KOPT-K1 (cell line): ENCODE data around the gene CFTR.

Experiments used
- H3K27ac ChIP-seq: fragments of 200-600 bp; sonication (generic); 2 replicates; pipeline ENCODE4 v1.5.1; 2016; ENCODE audit warnings: antibody characterized with exemption, mild to moderate bottlenecking, low read depth, low read length; ENCODE audit not compliant: poor library complexity, severe bottlenecking
- H3K36me3 ChIP-seq: fragments of 200-600 bp; sonication (generic); 2 replicates; pipeline ENCODE4 v1.5.1; 2017; ENCODE audit warnings: antibody characterized with exemption, mild to moderate bottlenecking, low read length, moderate library complexity; ENCODE audit not compliant: insufficient read depth
- H3K9me3 ChIP-seq: fragments of 200-600 bp; sonication (generic); 2 replicates; pipeline ENCODE4 v1.5.1; 2017; ENCODE audit warnings: antibody characterized with exemption, low read length, mild to moderate bottlenecking; ENCODE audit not compliant: insufficient read depth, poor library complexity, severe bottlenecking

Gene CFTR

DNA sequence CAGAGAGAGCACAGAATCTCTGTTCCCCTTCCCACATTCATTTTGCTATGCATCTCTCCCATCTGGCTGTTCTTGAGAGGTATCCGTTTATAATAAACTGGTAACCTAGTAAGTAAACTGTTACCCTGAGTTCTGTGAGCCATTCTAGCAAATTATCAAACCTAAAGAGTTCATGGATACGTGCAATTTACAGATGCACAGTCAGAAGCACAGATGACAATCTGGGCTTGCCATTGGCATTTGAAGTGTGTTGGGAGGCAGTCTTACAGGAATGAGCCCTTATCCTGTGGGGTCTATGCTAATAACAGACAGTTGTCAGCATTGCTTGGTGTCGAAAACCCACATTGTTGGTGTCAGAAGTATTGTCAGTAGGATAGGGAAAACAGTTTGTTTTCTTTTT, 151.8 kb downstream of the CFTR start:
- Histone ChIP-seq H3K36me3 (peaks cover 95% of the 10 kb centered on the region), H3K27ac (no peak overlapping the region)

DNA sequence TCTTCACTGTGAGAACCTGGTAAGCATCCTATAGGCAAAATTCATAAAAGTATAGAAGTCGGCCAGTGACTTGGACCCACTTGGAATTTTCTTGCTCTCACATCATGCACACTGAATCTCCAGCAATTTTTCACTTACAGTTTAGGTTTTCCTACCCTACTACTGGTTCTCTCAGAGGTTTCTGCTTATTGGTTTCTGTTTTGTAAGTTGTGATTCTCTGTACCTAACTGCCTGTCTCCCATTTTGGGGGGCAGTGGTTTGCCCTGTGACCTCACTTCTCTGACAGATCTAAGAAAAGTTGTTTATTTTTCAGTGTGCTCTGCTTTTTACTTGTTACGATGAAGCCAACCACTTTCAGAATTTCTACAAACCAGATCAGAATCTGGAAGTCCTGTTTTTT, 158.1 kb downstream of the CFTR start:
- H3K27ac ChIP-seq = no peak overlapping the region
- H3K9me3 ChIP-seq = peaks cover 12% of the 10 kb centered on the region
- H3K36me3 ChIP-seq = peaks cover 90% of the 10 kb centered on the region

More for the DNA sequence above, 151.8 kb downstream of the CFTR start:
- H3K9me3 ChIP-seq = peaks cover 25% of the 10 kb centered on the region

DNA sequence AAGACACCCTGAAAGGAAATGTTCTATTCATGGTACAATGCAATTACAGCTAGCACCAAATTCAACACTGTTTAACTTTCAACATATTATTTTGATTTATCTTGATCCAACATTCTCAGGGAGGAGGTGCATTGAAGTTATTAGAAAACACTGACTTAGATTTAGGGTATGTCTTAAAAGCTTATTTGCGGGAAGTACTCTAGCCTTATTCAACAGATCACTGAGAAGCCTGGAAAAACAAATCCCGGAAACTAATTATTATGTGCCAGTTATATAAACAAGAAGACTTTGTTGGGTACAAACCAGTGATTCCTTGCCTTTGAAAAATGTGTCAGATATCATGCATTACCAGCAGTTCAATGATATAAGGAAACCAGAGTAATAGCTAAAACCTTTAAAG, 160.1 kb downstream of the CFTR start:
- Histone ChIP-seq H3K9me3 (no peaks in the 10 kb centered on the region), H3K36me3 (peaks cover 93% of the 10 kb centered on the region), H3K27ac (no peak overlapping the region)

DNA sequence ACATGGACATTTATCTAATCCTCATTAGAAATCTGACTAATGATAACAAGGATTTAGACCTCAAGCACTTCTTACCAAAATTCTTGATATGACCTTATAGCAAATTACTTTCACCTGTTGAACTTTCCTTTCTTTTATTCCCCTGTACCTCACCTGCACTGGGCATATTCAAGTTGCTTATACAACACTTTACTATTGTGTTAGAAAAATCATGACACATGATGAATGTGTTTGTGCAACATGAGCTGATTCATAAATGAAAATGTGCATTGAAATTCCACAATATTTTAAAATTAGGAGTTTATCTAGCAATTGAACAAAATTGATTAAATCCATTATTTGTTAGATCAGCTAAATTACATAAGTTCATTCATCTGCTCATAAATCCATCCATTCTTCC, 160.6 kb downstream of the CFTR start:
- Histone ChIP-seq H3K9me3 (no peaks in the 10 kb centered on the region), H3K36me3 (peaks cover 93% of the 10 kb centered on the region), H3K27ac (no peak overlapping the region)

DNA sequence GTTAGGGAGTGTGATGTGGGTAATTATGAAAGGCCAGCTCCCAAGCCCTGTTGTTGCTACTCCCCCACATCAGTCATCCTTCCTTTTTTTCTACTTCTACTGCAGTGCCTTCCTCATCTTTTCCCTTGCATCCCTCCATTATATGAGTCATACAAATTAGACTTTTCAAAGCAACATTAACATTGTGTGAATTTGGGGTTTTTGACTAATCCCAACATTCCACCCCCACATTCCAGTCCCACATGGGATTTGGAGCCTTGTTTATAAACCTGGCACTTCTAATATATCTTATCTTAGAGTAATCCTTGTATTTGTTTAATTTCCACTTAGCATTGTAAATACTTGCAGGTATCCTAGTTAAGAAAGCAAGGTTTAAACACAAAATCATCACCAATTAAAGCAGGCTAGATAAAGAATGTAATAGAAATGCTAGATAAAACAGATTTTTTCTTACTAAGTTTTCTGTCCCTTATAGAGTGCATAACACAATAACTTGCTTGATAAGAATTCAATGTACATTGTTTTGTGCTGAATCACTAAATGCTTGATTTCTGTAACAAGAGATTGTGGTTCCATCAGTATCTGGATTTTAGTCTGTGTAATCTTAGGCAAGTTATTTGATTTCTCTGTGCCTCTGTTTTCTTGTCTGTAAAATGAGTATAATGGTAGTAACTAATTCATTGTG, 165.8 kb downstream of the CFTR start:
- Histone ChIP-seq H3K27ac (no peak overlapping the region), H3K36me3 (peaks cover 97% of the 10 kb centered on the region), H3K9me3 (no peaks in the 10 kb centered on the region)

DNA sequence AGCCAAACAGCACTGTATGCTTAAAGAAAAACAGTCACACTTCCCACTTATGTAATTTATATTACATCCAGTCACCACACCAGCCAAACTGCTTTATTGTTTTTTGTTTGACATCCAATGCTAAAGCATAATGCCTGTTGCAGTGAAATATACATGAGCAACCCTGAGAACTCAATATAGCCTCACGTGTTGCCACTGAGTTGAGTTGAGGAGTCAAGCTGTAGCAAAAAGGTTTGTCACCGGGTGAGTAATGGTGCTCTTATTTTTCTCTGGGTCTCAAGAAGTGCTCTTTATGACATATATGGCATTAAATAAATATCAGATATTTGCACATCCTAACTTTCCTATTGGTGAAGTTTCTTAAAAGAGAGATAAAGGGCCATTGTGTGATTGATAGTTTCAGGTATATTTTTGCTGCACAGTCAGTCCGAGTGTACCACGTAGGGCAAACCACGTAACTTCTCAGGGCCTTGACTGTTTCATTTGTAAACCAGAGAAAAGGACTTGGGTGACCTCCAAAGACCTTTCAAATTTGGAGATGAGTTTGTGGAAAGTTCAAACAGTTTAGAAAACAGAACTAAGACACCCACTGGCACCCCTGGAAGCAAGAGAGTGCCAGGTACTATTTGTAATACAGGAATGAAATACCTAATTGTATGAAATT, 168.5 kb downstream of the CFTR start:
- Histone ChIP-seq H3K9me3 (no peaks in the 10 kb centered on the region), H3K27ac (no peak overlapping the region), H3K36me3 (peaks cover 95% of the 10 kb centered on the region)

DNA sequence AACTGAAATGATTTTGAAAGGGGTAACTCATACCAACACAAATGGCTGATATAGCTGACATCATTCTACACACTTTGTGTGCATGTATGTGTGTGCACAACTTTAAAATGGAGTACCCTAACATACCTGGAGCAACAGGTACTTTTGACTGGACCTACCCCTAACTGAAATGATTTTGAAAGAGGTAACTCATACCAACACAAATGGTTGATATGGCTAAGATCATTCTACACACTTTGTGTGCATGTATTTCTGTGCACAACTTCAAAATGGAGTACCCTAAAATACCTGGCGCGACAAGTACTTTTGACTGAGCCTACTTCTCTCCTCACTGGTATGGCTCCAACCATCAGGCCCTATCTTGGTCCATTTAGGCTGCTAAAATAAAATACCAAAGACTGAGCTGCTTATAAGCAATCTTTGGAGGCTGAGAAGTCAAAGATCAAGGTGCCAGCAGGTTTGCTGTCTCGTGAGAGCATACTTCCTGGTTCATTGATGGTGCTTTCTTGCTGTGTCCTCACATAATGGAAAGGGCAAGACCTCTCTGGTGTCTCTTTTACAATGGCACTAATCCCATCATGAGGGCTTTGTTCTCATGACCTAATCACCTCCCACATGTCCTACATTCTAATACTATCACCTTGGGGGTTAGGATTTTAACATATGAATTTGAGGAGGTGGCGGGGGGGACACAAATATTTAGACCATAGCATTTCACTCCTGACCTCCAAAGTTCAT, 173.3 kb downstream of the CFTR start:
- Histone ChIP-seq H3K9me3 (no peaks in the 10 kb centered on the region), H3K27ac (no peak overlapping the region), H3K36me3 (peaks cover 93% of the 10 kb centered on the region)

DNA sequence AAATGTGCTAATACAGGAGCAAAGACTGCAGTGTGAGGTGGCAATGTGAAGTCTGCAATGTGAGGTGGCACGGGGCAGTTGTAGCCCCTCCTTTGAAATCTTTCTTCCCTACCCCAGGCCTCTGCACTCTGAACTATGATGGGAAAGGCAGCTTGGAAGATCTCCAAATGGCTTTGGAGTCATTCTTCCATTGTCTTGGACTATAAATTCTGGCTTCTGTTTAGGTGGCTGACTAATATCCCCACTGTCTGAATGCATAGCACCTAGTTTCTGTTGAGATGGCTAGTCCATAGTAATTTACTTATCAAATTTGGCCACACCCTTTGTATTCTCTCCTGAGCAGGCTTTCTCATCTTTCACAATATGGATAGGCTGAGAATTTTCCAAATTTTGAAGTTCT, 175.0 kb downstream of the CFTR start:
- peaks cover 95% of the 10 kb centered on the region for H3K36me3 ChIP-seq
- H3K9me3 ChIP-seq = no peaks in the 10 kb centered on the region

DNA sequence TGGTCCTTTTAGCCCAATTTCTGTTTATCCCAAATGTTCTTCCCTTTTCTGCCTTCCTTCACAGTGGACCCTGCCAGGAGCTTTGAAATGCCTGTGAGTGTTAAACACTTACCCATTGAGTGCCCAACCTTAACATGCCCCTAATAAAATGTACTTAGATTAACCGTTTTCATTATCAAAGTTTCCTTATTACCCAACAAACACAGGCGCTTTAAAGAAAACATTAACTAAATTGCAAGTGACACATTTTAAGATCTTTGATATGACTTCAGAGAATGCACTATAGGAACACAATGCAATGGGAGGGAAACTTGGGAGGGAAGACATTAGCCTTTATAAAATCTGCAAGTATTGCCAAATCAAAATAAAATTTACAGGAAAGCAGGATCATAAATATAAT, 177.0 kb downstream of the CFTR start:
- no peak overlapping the region for H3K27ac ChIP-seq
- H3K9me3 ChIP-seq = no peaks in the 10 kb centered on the region
- H3K36me3 ChIP-seq = peaks cover 93% of the 10 kb centered on the region

More for the DNA sequence above, 175.0 kb downstream of the CFTR start:
- no peak overlapping the region for H3K27ac ChIP-seq

DNA sequence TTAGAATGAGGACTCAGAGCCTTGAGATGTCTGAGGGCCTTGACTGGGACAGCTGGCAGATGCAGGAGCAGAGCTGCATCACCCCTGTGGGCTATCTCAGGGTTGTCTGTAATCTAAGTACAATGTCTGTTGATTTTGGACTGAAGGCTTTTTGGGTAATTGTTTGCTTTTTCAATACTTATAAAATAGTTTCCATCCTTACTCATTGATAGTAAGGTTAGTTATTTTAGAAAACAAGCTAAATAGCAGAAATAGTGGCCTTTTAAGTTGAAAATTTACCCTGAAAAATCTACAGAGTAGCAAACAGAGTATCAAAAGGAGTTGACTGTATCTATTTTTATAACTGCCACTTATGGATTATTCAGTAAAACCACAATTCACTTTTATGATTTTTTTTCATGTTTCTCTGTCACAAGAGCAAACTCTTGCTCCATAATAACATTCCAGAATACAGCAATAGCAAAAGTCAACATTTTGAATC, 179.7 kb downstream of the CFTR start:
- H3K36me3 ChIP-seq = peaks cover 96% of the 10 kb centered on the region
- no peak overlapping the region for H3K27ac ChIP-seq
- no peaks in the 10 kb centered on the region for H3K9me3 ChIP-seq

DNA sequence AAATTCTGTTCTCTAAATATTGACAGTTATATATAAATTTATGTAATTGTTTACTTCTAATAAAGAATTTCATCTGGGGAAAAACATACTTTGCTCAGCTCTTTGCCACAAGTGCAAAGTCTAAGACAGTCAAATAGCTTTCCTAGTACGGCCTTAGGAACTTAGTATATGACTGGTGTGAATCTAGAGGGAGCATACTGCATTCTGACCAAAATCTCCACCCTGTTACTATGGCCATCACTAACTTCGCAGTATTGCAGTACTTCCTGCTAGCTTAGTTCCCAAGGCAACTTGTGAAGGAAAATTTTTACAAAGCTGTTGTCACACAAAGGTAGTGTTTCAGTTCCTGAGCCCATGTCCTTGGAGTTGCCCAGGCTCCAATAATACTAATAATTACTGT, 181.5 kb downstream of the CFTR start:
- Histone ChIP-seq H3K9me3 (no peaks in the 10 kb centered on the region), H3K36me3 (peaks cover 97% of the 10 kb centered on the region), H3K27ac (no peak overlapping the region)

DNA sequence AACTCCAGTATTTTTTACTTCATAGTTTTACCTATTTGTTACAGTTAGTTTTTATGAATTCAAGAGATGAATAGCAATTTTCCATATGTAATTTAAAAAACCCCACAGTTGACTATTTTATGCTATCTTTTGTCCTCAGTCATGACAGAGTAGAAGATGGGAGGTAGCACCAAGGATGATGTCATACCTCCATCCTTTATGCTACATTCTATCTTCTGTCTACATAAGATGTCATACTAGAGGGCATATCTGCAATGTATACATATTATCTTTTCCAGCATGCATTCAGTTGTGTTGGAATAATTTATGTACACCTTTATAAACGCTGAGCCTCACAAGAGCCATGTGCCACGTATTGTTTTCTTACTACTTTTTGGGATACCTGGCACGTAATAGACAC, 184.2 kb downstream of the CFTR start:
- no peaks in the 10 kb centered on the region for H3K9me3 ChIP-seq

DNA sequence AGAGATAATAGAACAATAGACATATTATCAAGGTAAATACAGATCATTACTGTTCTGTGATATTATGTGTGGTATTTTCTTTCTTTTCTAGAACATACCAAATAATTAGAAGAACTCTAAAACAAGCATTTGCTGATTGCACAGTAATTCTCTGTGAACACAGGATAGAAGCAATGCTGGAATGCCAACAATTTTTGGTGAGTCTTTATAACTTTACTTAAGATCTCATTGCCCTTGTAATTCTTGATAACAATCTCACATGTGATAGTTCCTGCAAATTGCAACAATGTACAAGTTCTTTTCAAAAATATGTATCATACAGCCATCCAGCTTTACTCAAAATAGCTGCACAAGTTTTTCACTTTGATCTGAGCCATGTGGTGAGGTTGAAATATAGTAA, 185.5 kb downstream of the CFTR start:
- H3K27ac ChIP-seq = no peak overlapping the region
- H3K36me3 ChIP-seq = peaks cover 84% of the 10 kb centered on the region
- H3K9me3 ChIP-seq = no peaks in the 10 kb centered on the region

More for the DNA sequence above, 184.2 kb downstream of the CFTR start:
- no peak overlapping the region for H3K27ac ChIP-seq
- peaks cover 97% of the 10 kb centered on the region for H3K36me3 ChIP-seq

DNA sequence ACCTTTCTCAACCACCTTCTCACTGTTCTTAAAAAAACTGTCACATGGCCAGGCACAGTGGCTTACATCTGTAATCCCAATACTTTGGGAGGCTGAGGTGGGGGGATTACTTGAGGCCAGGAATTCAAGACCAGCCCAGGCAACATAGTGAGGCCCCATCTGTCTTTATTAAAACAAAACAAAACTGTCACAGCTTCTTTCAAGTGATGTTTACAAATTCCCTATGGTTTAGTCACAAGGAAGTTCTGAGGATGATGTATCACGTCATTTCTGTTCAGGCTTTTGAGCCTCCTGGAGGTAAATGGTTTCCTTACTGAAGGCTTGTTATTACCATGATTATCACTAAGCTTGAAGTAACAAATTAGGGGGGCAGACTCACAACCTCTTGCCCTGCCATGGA, 186.2 kb downstream of the CFTR start:
- no peak overlapping the region for H3K27ac ChIP-seq
- peaks cover 79% of the 10 kb centered on the region for H3K36me3 ChIP-seq
- H3K9me3 ChIP-seq = no peaks in the 10 kb centered on the region

DNA sequence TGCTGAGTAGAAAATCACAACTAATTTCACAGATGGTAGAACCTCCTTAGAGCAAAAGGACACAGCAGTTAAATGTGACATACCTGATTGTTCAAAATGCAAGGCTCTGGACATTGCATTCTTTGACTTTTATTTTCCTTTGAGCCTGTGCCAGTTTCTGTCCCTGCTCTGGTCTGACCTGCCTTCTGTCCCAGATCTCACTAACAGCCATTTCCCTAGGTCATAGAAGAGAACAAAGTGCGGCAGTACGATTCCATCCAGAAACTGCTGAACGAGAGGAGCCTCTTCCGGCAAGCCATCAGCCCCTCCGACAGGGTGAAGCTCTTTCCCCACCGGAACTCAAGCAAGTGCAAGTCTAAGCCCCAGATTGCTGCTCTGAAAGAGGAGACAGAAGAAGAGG, 186.9 kb downstream of the CFTR start:
- Histone ChIP-seq H3K9me3 (no peaks in the 10 kb centered on the region), H3K36me3 (peaks cover 72% of the 10 kb centered on the region), H3K27ac (no peak overlapping the region)
